Stimulated activated CD8-positive, alpha-beta memory T cell treated with anti-CD3 and anti-CD28 coated beads, Interleukin-15, amount 100 ng/mL, for 1 hour (primary cell): ENCODE measurements around the gene COL2A1.
"Not testable (repeated sequence)": the region's sequence is repeated elsewhere in the genome, so short reads cannot be mapped to it uniquely, and the experiment has no call there.

Experiments
- DNase-seq: peaks from one replicate; pipeline ENCODE4 v3.0.0-alpha.2; 2020; ENCODE audit warnings: low read depth

The COL2A1 gene

DNA sequence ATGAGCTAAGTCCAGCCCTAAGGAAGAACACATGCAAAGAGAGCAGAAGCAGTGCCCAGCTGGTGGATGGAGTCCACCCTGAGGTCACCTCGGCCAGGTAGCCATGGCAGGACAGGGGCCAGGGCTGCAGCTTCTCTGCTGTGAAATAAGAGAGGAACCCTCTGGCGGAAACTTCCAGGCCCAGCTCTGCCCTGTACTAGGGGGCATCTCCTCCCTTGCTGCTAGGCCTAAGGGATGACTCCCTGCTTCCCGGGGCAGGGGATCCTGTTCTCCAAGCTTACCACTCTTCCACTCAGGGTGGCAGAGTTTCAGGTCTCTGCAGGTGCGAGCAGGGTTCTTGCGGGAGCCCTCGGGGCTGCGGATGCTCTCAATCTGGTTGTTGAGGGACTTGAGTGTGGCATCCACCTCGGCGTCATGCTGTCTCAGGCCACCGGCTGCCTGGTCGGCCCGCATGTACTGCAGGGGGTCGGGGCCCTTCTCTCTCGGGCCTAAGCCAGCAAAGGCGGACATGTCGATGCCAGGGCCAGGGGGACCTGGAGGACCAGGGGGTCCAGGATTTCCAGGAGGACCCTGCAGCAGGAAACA, 29.1 kb downstream of the COL2A1 start:
- no peak for DNase-seq

DNA sequence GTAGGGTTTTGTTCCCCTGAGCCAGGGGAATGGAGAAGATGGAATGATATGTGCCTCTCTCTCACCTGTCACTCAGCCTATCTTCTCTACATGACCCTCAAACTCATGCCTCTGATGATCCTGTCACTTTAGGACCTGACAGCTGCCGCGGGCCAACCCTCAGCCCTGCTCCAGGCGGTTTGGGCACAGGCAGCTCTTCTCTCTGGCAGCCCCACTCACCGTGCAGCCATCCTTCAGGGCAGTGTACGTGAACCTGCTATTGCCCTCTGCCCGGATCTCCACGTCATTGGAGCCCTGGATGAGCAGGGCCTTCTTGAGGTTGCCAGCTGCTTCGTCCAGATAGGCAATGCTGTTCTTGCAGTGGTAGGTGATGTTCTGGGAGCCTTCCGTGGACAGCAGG, 30.4 kb downstream of the COL2A1 start:
- DNase-seq, result no peak

DNA sequence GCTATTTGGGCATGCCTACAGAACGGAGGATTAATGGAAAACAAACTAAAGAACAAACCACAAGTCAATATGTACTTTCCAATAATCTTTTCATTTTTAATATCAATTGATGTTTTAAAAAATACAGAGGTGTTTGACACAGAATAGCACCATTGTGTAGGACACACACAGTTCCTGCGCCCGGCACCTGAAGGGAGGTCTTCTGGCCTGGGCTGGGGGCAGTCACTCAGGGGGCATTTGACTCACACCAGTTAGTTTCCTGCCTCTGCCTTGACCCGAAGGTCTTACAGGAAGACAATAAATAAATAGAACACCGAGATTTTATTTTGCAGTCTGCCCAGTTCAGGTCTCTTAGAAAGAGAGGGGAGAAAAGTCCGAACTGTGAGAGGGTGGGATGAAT, 31.4 kb downstream of the COL2A1 start:
- DNase-seq, result no peak

DNA sequence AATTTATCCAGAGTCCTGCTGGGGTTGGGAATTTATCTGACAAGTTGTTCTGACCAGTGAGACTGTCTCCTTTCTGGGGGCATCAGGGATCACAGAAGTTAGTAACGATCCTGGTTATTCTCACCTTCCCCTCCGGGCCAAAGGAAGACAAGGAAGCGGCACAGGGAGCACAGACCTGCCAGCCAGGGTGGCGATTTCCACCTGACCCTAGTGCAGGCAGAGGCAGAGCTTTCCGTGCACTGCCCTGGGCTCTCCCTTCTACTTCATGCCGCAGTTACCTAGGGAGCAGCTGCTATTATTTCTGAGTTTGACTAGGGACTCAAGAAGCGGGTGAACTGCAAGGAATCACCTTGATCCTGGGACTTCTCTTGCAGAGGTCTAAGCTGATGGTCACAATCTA, 33.4 kb downstream of the COL2A1 start:
- no peak for DNase-seq

DNA sequence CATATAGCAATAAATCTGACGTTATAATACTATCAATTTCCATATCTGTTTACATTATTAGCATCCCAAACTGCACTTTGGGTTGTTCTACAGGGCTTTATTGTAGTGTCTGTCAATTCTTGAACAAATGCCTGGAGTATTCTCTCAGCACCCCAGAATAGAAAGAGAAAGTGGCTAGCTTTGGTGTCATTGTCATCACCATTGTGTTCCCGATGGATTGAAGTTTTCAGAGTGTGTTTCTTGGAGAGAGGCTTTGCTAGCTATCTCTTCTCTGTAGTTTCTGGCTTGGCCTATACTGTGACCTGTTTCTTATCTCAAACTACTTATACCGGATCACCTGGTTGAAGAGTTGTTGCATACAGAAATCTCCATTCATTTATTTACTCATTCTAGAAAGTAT, 34.4 kb downstream of the COL2A1 start:
- DNase-seq, result no peak

DNA sequence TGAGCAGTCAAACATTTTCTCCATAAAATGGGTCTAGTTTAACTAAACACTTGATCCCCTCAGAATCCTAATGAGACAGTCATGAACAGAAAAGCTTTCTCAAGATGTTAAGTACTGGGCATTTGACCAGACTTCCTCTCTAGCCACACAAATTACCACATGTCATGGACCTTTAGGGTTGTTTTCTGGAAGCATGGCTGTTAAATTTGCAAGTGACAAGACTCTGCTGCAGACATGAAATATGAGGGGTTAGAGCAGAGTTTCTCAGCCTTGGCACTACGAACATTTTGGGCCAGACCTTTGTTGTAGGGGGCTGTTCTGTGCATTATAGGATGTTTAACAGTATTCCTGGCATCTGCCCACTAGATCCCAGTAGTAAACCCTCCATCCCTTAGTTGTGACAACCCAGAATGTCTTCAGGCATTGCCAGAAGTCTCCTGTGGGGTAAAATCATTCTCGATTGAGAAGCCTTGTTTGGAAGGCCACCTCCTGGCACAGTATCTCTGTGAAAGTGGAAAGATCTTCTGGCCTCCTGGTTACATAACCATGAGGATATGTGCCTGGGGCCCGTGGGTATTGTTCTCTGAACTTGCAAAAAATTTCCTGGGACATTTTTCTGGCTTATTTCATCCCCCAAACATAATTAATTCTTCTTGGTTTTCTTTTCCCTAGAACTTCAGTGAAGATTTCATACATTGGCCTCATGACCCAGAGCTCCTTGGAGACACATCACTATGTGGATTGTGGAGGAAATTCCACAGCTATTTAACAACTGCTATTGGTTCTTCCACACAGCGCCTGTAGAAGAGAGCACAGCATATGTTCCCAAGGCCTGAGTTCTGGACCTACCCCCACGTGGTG, 36.6 kb downstream of the COL2A1 start:
- DNase-seq, result no peak

DNA sequence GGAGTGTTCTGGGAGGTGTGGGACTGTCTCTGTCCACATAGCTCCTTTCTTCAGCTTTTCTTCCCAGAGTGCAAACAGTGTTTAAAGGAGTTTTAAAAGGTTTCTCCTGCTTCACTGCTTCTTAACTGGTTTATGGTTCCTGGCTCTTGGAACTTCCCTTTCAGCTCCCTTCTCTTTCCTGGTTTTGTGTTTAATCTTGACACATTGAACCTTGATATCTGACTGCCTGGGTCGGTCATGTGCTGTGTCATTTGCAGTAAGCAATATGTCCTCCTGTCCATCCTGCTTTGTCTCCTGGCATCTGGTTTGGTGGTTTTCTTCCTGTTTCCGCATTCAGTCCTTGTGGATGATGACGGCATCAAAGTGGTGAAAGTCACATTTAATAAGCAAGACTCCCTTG, 38.7 kb downstream of the COL2A1 start:
- no peak for DNase-seq

DNA sequence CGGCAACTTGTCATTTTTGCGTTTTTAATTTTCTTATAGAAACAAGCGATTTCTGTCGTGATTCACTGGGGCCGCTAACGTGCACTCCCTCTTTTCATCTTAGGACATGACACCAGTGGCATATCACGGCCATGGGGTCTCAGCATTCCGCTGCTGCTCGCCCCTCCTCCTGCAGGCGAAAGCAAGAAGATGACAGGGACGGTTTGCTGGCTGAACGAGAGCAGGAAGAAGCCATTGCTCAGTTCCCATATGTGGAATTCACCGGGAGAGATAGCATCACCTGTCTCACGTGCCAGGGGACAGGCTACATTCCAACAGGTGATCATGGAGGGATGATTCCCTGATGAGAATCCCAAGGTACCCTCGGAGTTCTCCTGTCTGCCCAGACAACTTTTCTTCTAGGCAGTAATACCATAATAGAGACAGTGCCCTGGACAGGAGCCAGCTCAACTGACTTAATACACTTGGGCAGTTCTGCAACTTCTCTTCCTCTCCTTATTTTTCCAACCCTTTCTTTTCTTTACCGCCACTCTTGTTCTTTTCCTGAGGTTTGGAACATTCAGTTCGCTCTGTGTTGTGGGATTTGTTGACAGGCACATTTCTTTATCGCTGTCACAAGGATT, 40.1 kb downstream of the COL2A1 start:
- no peak for DNase-seq

DNA sequence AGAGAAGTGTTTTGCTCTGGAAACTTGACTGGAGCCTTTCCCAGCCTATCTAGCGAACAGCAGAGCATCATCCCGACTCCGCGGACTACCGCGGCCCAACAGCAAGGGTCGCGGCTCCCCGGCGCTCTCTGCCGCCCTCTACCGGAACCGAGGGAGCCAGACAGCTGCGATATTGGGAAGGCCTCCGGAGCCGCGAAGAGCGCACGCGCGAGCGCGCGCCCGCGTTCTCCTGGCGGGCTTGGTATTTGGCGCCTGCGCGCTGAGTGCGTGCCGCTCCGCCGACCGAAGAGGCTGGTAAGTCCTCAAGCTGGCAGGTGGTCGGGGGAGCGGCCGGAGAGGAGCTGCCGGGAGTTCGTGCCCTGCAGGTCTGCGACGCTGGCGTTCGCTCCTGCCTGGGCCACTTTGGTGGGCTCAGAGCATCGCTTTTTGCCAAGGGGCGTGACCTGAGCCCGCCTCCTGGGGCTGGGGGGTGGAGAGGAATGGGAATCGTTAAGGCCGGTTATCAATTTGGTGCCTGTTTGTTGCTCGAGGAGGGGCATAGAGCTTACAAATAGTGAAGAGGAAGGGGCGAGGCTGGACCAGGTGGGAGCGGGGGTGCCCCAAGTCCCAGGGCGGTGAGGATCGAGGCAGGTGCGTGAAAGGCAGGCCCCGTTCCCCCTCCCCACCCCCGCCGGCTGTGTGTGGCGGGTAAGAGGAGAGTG, 40.8 kb downstream of the COL2A1 start, which contains the start of gene TMEM106C:
Gene TMEM106C, plus strand, starts transcription at position 257 of the 701 bp plus-strand sequence. CDS start 641 bp downstream, outside the sequence.
- peak; percentile 75 for DNase-seq

DNA sequence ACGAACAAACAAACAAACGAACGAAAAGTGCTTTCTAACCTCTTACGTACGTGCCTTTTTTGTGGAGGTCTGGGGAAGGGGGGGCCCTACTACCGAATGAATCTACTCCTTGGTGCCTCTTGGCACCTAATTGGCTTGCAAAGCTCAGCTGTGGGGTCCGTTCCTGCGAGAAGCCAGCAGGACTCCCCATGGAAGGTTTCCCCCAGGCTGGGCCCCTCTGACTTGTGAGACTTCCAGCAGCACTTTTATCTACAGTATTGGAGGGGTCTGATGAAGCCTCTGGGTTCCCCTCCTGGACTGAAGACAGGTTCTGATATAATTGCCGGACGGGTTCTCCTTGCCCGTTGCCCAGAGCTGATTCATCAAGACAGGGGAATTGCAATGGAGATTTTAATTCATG, 42.1 kb downstream of the COL2A1 start:
- DNase-seq, result no peak

DNA sequence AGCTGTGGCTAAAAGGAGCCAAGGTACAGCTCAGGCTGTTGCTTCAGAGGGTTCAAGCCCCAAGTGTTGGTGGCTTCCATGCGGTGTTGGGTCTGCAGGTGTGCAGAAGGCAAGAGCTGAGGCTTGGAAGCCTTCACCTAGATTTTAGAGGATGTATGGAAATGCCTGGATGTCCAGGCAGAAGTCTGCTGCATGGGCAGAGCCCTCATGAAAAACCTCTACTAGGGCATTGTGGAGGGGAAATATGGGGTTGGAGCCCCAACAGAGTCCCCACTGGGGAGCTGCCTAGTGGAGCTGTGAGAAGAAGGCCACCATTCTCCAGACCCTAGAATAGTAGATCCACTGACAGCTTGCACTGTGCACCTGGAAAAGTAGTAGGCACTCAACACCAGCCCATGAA, 46.6 kb downstream of the COL2A1 start:
- DNase-seq, result not testable (repeated sequence)

DNA sequence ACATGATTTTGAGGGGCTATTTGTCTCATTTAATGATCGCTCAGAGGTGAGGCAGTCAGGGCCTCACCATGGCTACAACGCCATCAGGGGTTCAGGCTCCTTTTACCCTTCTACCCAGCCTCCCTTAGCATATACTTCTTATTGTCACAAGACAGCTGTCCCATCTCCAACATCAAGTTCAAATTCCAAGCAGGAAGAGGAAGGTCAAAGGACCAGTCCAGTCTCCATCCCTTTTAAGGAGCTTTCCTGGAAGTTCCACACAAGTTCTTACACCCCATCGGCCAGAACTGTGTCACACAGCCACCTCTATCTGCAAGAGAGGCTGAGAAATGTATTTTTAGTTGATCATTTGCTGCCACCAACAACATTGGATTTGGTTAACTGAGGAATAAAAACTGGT, 49.2 kb downstream of the COL2A1 start:
- DNase-seq, result no peak

DNA sequence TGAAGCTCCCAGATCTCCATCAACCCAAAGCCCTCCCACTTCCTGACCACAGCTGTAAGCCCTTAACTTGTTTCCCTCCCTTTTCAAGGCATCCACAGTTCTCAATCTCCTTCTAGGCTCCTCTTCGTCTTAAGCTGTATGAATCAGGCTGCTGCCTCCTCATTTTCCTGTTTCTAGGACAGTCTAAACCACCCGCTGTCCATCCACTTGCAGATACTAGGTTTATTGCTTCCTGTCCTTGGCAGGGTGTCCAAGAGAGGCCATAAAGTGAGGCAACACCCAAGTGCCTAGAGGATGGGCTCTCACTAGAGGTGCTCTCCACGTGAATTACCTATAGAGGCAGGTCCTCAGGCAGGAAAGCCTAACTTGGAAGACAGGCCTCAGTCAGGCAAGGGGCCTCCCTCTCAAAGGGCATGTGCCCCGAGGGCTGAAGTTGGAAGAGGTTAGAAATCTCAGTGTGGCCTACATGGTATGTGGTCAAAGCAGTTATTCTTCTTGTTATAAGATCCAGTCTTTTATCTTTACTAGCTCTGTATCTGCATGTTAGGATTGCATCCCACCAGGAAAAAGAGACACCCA, 49.7 kb downstream of the COL2A1 start:
- DNase-seq, result no peak

DNA sequence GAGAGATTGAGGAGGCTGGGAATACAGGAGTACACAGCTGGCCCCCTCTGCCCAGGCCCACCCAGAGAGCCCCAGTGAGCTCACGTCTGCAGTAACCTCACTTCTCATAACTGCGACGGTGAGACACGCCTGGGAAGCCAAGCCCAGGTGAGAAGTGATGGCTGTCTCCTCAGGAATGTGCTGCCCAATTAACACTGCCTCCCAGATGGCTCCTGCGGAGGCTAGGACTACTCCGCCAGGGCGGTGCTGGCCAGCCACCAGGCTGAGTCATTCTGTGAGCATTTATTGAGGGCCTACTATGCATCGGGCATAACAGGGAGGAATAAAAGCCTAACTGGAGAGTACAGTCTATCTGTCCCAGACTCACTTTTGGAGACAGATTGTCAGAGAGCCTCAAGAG, 50.2 kb downstream of the COL2A1 start:
- DNase-seq, result no peak

DNA sequence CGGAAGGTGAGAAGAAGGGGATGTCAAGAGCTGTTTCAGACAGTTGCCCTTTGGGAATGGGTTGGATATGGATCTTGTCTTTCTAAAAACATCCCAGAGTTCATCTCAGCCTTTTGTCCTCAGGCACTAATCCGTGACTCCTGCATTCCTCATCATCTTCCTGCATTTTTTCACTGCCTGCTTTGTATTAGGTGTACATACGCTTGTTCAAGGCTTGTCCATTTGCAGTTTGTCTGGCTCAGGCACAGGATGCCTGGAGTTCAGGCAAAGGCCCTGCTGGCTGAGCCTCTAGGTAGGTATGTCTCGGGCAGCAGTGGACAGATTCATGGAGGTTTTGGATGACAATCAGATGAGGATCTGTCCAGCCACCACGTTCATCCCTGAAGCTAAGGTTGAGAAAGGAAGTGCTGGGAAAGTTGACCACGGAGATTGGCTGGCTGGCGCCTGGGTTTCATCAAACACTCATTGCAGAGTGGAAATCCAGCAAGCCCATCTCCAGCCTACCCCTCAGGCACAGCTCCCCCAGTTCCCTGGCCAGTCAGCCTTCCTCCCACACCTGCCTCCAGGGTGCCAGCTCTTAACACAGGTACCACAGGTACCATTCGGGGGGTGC, 53.3 kb downstream of the COL2A1 start:
- no peak for DNase-seq

DNA sequence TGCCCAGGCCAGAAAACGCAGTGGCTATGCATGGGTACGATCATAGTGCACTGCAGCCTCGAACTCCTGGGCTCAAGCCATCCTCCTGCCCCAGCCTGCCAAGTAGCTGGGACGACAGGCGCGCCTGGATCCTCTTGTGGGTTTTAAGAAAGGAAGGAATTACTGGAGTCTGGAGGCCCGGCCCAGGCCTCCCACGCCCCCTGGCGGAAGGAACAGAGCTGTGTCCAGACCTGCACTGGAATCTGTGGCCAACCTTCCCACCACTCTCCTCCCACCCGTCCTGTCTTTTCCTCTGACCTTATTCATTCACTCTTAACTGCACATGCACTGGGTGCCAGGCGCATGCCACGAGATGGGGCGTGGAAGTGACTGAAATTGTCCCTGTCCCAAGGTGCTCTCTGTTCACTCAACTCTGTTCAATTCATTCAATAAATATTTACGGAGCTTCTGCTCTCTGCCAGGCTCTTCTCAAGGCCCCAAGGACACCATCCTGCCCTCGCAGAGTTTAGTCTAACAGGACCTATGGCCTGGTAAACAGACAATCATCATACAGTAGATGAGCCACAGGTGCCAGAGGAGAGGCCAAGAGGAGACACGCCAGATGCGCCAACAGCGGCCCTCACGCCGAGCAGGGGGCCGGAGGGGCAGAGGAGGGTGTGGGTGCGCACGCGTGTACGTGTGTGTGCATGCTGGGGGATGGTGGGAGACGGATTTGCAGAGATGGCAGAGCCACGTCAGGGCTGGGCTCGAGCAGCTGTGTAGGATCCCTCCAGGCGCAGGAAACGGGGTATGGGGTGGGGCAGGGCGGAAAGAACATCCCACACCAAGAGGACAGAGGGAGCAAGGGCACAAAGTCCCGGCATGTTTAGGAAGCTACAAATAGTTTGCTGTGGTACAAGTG, 54.6 kb downstream of the COL2A1 start:
- no peak for DNase-seq

DNA sequence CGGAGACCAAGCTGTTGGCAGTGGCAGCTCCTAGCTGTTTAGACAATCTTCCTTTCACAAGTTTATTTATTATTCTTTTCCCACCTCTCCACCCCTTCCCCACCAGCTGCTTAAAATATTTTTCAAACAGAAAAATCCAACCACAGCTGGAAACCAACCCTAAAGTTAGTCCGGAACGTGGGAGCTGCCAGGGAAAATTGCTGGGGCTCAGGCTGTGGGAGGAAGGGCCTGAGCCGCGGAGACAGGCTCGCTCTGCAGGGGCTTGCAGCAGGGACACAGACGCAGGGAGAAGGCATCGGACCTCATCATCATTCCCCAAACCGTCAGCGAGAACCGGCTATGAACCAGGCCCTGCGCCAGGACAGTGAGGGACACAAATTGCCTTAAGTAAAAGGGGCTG, 56.9 kb downstream of the COL2A1 start:
- no peak for DNase-seq

DNA sequence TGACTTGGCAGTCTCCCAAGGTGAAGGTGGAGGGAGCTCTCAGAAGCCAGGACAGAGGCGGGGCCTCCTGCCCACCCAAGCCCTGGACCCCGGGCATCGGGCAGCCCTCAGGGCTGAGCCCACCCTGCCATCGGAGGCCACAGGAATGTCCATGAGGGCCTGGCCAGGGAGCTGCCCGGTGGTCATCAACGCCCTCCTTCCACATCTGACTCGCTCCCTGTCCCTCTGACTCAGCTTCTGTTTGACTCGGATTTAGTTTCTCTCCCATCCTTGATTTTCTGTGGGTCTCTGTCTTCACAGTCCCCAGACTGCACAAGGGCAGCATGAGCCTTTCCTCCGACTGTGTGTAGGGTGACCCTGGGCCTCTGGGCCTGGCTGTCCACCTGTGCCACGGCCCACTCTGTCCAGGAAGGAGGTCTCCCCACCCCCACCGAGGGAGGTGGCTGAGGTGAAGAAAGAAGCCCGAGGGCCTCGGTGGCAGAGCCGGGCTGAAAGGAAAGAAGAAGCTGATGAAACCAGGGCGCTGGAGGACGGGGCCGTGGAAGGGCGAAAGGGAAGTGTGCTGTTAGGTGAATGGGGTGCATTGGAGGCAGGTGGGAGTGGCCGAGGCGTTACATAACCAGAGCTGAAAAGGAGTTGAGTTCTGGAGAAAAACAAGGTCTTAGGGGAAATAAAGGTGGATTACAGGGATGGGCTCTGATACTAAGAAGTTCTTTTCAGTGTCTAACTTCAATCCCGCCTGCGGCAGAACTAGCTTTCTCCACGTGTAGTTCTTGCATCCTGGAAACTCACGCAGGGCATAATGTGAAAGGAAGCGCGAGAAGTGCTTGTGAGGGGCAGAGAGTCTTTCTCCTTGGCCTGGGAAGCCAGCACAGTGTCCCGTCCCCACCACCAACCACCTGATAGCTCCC, 57.6 kb downstream of the COL2A1 start:
- DNase-seq, result no peak

DNA sequence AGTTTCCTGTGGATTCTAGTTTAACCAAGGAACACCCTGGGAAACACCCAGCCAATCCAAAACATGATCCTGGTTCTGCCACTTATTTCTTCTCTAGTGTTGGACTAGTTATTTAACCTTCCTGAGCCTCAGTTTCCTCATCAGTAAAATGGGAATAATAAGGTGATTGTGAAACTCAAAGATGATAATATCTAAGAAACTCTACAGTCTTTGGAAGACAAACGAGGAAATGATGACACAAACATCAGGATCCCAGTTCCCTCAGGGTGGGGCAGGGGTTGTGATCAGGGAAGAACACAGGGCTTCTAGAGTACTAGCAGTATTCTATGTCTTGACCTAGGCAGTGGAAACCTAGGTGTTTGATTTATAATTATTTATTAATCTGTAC, 58.9 kb downstream of the COL2A1 start:
- DNase-seq, result no peak
